Measurements from ENCODE around the gene TTC28.
"Not testable (repeated sequence)": the region's sequence is repeated elsewhere in the genome, so short reads cannot be mapped to it uniquely, and the experiment has no call there.

The TTC28 gene

DNA sequence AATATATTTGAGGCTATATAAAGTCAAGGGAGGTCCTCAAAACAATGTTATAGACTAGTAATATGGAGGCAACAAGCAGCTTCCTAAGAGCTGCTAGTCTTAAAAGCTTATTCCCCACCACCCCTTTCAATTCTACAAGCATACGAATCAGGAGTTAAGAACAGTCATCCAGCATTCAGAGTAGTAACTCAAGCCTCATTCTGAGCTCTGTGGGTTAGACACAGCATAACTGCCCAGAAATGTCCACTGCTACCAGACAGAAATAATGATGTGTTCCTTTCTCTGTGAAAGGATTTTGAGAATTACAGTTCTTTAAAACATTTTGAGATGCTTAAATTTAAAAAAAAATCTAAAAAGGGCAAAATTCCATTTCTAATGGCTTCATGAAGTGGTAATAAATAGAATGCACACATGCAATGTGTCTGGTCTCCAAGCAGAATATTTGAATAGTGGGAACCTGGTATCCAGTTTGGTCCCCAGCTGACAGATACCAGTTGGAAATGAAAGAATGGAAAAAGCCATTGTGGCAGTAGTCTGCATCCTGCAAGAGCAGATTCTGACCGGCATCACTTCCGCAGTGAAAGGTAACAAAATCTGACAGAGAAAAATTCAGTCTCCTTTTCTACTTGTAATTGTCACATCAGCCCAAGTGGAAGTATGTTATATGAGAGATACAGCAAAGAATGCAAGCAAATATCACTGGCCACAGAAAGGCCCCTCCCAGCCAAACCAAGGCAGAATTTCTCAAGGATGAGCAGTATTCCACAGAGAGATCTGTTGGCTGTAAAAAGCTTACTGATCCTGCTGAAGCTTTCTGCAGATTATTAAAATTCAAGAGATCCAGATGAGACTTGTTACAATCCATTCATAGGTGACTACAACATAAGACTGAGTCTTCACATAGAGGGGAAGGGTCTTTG, 449.8 kb downstream of the TTC28 start:
- DNase-seq (ENCODE audit: low spot score) = no peak

- DNase-seq (ENCODE audit: low spot score) = no peak
These were observed 455.8 kb downstream of the TTC28 start for GRCh38 chr22:28223826-28224225.

DNA sequence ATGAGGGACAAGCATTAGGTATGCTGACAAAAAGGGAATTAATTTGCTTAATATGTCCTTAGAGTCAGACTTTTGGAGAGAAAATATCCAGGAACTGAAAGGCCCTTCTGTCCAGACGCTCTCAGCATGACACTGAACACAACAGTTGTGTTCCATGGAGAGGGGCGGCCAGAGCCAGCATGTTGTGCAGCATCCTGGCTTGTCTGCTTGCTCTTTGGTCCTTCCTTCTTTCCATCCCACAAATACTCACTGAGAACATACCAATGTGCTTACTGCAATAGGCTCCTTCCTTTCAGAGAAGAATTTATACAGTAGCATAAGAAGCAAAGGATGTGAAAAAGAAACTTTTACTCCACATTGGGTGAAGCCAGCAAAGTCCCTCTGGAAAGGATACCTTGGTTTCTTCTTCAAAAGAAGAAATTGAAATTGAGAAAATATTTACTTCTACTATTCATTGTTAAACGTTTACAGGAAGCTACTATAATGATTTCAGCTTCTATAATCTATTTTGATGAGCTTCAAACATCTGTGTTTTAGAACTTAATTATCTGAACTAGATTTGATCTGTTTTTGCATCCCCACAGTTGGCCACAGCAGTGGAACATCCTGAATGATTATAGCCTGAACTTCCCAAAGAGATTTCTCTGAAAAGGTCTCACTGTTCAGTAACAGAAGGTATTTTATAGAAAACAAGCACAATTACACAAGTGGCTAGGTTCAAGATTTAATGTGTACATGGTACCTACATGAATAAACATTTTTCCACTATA, 456.5 kb downstream of the TTC28 start:
- DNase-seq (ENCODE audit: low spot score) = no peak

DNA sequence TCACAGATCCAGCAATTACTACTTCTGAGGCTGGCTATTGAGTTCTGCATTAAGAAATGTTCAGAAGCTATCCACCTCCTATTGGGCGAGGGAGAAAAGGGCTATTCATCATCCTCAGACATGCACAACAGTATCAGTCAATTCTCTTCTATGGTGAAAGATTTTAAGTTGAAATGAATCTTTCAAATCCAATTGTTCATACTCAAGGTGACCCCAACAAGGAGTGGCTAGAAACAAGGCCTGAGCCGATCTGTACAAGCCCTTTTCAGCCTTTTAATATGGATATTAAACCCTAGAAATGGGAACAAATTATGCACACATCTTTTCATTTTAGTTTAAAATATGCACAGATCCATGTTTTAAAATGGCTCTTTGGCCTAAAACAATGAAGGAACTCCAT, 457.1 kb downstream of the TTC28 start:
- DNase-seq (ENCODE audit: low spot score) = no peak

DNA sequence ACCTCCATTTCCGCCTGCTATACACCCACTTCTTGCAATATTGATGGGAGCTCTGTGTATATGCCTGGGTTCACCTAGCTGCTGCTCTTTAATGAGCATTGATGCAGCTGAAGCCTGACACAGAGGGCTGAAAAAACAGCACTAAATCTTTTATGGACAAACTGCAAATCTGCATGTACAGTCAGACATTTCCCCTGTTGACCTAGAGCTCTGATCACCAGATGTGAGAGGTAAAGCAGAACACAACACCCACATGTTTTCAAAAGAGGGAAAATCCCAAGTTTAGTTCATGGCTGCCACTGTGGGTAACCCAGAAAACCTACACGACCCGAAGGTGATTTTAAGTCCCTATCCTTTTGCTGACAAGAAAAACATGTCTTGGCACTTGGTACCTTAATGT, 457.6 kb downstream of the TTC28 start:
- no peak for DNase-seq (ENCODE audit: low spot score)

DNA sequence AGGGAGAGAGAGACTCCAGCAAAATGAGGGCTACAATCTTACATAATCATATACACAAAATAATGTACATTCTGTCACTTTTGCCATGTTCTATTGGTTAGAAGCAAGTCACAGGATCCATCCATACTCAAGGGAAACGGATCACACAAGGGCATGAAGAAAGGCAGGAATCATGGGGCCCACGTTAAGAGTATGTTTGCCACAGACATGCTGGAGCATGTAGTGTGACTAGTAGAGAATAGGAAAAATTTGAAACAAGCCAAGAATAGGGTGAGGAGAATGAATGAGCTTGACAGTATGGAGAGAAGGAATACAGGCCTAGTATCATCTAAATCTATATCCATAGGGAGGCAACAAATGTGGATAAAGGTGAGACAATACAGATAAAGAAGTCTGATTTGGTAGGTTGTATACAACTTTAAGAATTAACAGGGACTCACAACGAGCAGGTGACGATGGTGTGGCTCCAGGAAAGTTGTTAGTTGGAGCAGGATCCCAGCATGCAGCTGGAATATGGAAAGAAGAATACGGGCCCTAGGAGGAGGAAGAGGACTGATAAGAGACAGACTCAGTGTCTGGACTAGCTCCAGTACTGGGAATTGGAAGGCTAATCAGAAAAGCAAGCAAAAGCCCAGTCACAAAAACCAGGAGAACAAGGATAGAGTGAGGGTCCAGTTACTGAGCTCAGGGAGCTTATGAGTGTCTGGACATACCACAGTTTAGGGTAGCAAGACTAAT, 458.8 kb downstream of the TTC28 start:
- DNase-seq (ENCODE audit: low spot score) = no peak

GRCh38 chr22:28217277-28217676, 462.4 kb downstream of the TTC28 start:
- no peak for DNase-seq (ENCODE audit: low spot score)

GRCh38 chr22:28214750-28215149, 464.9 kb downstream of the TTC28 start:
- not testable (repeated sequence) for DNase-seq (ENCODE audit: low spot score)

DNA sequence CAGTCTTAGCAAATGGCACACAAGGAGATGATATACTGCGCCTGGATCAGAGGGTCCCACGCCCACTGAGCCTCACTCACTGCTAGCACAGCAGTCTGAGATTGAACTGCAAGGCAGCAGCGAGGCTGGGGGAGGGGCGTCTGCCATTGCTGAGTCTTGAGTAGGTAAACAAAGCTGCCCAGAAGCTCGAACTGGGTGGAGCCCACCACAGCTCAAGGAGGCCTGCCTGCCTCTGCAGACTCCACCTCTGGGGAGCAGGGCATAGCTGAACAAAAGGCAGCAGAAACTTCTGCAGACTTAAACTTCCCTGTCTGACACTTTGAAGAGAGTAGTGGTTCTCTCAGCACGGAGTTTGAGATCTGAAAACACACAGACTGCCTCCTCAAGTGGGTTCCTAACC, 470.2 kb downstream of the TTC28 start:
- DNase-seq (ENCODE audit: low spot score) = not testable (repeated sequence)

- DNase-seq (ENCODE audit: low spot score) = no peak
These were observed 470.9 kb downstream of the TTC28 start for GRCh38 chr22:28208787-28209186.

DNA sequence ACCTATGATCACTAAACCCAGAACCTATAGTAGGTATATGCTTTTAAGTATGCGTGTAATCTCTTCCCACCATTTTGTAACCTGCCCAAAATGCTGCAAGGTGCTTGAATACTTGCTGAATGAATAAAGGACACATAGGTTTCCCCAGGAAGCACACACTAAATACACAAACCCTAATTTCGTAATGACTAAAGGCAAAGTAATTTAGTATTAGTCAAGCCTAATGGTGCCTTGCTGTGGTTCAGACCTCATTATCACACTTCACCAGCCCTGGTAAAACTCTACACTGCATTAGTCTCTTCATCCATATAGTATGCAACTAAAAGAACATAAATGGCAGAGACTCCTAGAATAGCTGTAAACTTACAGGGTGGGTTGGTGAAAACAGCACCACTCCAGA, 471.6 kb downstream of the TTC28 start:
- no peak for DNase-seq (ENCODE audit: low spot score)

- no peak for DNase-seq (ENCODE audit: low spot score)
These were observed 472.2 kb downstream of the TTC28 start for GRCh38 chr22:28207281-28208030.

DNA sequence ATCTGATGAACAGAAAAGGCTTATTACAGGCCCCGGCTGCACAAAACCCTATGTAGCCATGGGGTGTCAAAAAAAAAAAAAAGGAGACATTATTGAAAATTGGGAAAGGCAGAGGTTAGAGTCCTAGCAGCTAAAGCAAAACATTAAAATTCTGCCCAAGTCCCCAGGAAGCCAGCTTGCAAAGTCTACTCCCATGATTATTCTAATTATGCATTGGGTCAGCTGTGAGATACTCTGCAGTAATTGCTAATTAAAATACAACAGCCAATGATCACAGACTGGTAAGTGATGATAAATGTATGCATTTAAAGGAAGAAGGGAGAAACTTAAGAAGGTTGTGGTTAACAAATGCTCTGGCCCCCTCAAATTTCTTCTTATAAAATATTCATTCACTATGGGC, 473.7 kb downstream of the TTC28 start:
- no peak for DNase-seq (ENCODE audit: low spot score)

- no peak for DNase-seq (ENCODE audit: low spot score)
These were observed 475.3 kb downstream of the TTC28 start for GRCh38 chr22:28204382-28204781.

DNA sequence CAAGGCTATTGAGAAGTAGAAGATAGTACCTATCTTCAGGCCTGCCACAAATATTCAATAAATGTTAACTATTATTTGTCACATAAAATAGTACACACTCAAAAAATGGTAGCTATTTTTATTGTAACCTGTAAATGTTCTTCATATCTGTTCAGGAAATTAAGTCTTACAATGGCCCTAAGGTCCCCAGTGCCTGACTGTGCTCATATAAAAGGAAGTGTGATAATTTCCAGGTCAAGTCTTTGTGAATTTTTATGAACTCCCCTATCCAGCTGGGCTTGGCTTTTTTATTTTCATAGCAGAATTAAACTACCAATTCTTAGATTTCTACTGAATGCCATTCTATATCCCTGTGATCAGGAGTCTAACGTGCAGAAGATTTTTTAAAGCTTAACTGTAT, 476.4 kb downstream of the TTC28 start:
- DNase-seq (ENCODE audit: low spot score) = no peak

- DNase-seq (ENCODE audit: low spot score) = no peak
These were observed 480.9 kb downstream of the TTC28 start for GRCh38 chr22:28198692-28199091.

GRCh38 chr22:28191571-28191970, 488.1 kb downstream of the TTC28 start:
- not testable (repeated sequence) for DNase-seq (ENCODE audit: low spot score)

GRCh38 chr22:28188178-28188879, 491.3 kb downstream of the TTC28 start:
- DNase-seq (ENCODE audit: low spot score) = no peak

GRCh38 chr22:28187612-28188011, 492.0 kb downstream of the TTC28 start:
- DNase-seq (ENCODE audit: low spot score) = no peak

DNA sequence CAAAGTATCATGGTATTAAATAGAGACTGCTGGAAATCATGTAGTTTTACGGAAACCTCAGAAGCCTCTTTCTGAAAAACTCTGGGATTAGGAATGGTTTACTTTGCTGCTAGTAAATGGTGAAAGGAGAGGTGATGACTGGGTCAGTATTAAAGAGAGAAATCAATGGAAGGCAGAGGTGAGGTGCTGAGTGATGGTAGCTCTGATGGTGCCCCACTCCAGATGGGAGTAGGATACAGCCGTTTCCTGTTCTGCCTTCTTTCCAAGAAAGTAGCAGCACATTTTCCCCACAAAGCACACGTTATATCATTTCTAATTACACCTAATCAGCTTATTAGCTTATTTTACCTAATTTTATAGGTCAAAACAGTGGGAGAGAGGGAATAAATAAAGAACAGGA, 493.0 kb downstream of the TTC28 start:
- no peak for DNase-seq (ENCODE audit: low spot score)

- DNase-seq (ENCODE audit: low spot score) = no peak
These were observed 494.5 kb downstream of the TTC28 start for GRCh38 chr22:28185130-28185529.

Data from putamen (tissue), 1 donor.